Urinary bladder (tissue), 4 donors: ENCODE results near the gene TMEM270. TPM values are rescaled to one million over a fixed set of nuclear protein-coding genes. Genes with fewer than 3 reads are reported as not detected.

ENCODE experiments used
- DNase-seq: peaks from one replicate; pipeline ENCODE4 v3.0.0-alpha.2; 2015; ENCODE audit errors: extremely low spot score
- H3K27ac ChIP-seq: one replicate; pipeline ENCODE4 v1.5.1; 2013; ENCODE audit warnings: low read depth, mild to moderate bottlenecking, moderate library complexity
- H3K36me3 ChIP-seq: one replicate; pipeline ENCODE4 v1.6.1; 2013; ENCODE audit warnings: mild to moderate bottlenecking, moderate library complexity; ENCODE audit not compliant: insufficient read depth
- H3K4me1 ChIP-seq: one replicate; pipeline ENCODE4 v1.6.1; 2013; ENCODE audit warnings: mild to moderate bottlenecking, moderate library complexity; ENCODE audit not compliant: insufficient read depth
- H3K4me3 ChIP-seq: one replicate; pipeline ENCODE4 v1.5.1; 2013; ENCODE audit warnings: low read depth, low read length
- WGBS: extraction: QIAGEN DNeasy Blood & Tissue Kit; methylation state at CpG from one replicate; pipeline ENCODE4 v1.1.7; 2013; 5-methylcytosine and 5-hydroxymethylcytosine counted together
- polyA plus RNA-seq: library from polyadenylated mRNA; stranded (reverse); fragments of 200-250 nt; gene quantifications from one replicate; pipeline ENCODE4 v1.2.3, GENCODE V29; 2013
- total RNA-seq: library from RNA; depleted of rRNA; stranded (reverse); fragments of >200 nt; gene quantifications from one replicate; pipeline ENCODE4 v1.2.3, GENCODE V29; 2014
- donor health status: healthy with polysubstance abuse.
- donor health status: healthy.

The TMEM270 gene
- total and polyA plus RNA-seq, 2 donors, result 0.09 TPM; not detected in 1

DNA sequence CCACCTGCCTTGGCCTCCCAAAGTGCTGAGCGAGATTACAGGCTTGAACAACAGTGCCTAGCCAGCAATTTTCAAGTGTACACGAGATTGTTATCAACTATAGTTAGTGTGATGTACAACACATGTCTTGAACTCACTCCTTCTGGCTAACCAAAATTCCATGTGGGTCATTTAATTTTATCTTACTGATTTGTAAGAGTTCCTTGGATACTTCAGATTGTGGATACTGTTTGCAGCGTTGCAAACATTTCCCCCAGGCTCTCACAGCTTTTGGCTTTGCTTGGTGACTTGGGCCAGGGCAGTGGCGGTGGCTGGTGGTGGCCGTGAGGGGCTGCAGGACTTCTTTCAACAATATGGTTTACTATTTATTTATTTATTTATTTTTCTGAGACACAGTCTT lies 8.5 kb upstream of the TMEM270 start:
- H3K4me3 ChIP-seq, result no peak overlapping the region
- 72% methylated on average over 5 of the region's 5 CpGs for WGBS

DNA sequence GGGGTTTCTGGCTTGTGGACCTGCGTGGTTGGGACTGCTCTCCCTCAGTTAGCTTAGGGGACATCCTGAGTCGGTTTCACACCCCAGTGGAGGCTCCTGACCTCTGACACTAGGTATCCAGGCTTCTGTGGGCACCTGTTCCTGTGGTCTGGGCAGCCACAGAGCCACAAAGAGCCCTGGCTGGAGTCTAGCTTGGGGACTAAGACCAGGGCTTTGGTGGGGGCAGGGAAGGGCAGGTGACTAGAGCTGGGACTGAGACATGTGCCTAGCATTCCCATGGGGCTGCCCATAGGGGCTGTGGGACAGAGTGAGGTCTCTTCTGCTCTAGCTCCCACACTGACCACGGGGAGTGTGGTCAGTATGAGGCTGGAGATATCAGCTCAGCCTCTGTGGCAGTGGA lies 4.0 kb upstream of the TMEM270 start:
- H3K27ac ChIP-seq, result no peak overlapping the region
- no peak for DNase-seq
- peaks cover 1% of the 10 kb centered on the region for H3K4me1 ChIP-seq
- H3K4me3 ChIP-seq, result no peak overlapping the region
- WGBS, result 61% methylated on average over 3 of the region's 3 CpGs
- H3K36me3 ChIP-seq, result no peaks in the 10 kb centered on the region

More for the DNA sequence above, 8.5 kb upstream of the TMEM270 start:
- Histone ChIP-seq H3K36me3 (no peaks in the 10 kb centered on the region), H3K27ac (no peak overlapping the region), H3K4me1 (peaks cover 1% of the 10 kb centered on the region)
- no peak for DNase-seq

DNA sequence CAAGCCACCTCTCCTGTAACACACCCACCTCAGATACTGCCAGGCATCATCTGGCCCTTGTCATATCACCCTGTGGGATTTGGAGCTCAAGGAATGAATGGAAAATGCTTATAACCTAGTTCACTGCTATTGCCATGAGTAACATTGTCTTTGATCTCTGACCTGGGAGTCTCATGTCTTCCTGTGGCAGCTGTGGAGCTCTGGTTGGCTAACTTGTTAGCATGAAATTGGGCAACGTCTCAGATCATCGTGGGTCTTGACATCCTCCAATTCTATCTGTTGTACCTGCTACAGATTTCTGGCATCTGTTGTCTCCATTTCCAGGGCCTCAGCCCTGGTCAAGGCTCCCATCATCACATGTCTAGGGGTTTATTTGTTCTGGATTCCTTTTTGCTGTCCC lies 2.2 kb upstream of the TMEM270 start:
- H3K4me3 ChIP-seq, result no peak overlapping the region
- H3K36me3 ChIP-seq, result no peaks in the 10 kb centered on the region
- 70% methylated on average over 2 of the region's 2 CpGs for WGBS
- no peak for DNase-seq
- H3K27ac ChIP-seq, result no peak overlapping the region
- H3K4me1 ChIP-seq, result peaks cover 1% of the 10 kb centered on the region

- no peaks in the 10 kb centered on the region for H3K4me1 ChIP-seq
- WGBS, result 93% methylated on average over 12 of the region's 12 CpGs
- H3K36me3 ChIP-seq, result no peaks in the 10 kb centered on the region
- no peak overlapping the region for H3K4me3 ChIP-seq
- H3K27ac ChIP-seq, result no peak overlapping the region
- no peak for DNase-seq
Observed at GRCh38 chr7:73861305-73861704, 346 bp downstream of the TMEM270 start.

DNA sequence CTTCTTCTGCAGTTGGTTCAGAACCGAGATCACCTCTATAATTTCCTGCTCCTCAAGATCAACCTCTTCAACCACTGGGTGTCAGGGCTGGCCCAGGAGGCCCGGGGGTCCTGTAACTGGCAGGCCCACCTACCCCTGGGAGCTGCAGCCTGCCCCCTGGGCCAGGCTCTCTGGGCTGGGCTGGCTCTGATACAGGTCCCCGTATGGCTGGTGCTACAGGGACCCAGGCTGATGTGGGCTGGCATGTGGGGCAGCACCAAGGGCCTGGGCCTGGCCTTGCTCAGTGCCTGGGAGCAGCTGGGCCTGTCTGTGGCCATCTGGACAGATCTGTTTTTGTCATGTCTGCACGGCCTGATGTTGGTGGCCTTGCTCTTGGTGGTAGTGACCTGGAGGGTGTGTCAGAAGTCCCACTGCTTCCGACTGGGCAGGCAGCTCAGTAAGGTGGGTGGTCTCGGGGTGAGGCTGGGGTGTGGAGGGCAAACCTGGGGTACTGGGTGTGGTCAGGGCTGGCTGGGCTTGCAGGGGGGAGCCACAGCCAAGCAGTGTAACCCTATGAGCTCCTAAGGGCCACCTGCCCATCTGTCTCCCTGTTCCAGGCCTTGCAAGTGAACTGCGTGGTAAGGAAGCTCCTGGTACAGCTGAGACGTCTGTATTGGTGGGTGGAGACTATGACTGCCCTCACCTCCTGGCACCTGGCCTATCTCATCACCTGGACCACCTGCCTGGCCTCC lies 4.2 kb downstream of the TMEM270 start:
- H3K4me3 ChIP-seq, result no peak overlapping the region
- DNase-seq, result no peak
- WGBS, result 86% methylated on average over 8 of the region's 8 CpGs
- H3K27ac ChIP-seq, result no peak overlapping the region
- no peaks in the 10 kb centered on the region for H3K4me1 ChIP-seq
- no peaks in the 10 kb centered on the region for H3K36me3 ChIP-seq

DNA sequence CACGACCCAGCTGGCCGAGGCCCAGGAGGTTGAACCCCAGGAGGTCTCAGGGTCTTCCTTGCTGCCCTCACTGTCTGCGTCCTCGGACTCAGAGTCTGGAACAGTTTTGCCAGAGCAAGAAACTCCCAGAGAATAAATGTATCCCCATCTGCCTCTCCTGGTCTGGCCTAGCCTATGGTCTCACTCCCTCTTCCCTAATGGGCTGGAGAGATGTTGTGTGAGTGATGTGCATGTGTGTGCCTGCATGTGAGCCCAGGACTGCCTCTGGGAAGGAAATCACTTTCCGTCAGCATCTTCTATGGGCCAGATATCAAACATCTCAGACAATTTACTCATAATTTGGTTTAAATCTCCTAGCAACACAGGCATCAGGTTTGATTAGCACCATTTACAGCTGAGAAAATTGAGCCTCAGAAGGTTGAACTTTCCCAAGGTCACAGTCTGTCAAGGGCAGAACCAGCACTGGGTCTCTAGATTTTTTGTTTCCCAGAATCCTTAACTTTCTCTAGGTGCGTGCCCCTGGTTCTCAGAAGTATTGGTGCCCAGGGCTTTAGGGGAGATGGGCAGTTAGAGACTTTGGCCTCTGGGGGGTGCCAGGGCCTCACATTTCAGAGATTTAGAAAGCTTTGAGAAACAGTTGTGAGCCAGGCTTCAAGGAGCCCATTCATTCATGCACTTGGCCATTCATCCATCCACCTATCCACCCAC lies 4.9 kb downstream of the TMEM270 start:
- Histone ChIP-seq H3K4me3 (no peak overlapping the region), H3K36me3 (no peaks in the 10 kb centered on the region), H3K27ac (no peak overlapping the region), H3K4me1 (no peaks in the 10 kb centered on the region)
- WGBS, result 83% methylated on average over 6 of the region's 6 CpGs
- no peak for DNase-seq

DNA sequence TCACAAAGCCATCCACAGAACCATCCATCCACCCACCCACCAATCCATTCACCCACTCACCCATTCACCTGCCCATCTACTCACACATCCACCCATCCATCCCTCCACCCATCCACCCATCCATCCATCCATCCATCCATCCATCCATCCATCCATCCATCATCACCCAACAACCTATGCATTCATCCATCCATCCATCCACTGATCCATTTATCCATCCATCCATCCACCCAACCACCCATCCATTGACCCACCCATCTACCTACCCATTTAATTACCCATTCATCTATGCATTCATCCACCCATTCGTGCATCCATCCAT lies 5.4 kb downstream of the TMEM270 start:
- Histone ChIP-seq H3K4me3 (no peak overlapping the region), H3K4me1 (no peaks in the 10 kb centered on the region), H3K27ac (no peak overlapping the region), H3K36me3 (no peaks in the 10 kb centered on the region)
- DNase-seq, result no peak
- WGBS, result 98% methylated on average over 1 of the region's 1 CpG

GRCh38 chr7:73869011-73869798 lies 8.2 kb downstream of the TMEM270 start:
- Histone ChIP-seq H3K36me3 (no peaks in the 10 kb centered on the region), H3K4me1 (no peaks in the 10 kb centered on the region), H3K27ac (no peak overlapping the region), H3K4me3 (no peak overlapping the region)
- no peak for DNase-seq
- 34% methylated on average over 24 of the region's 24 CpGs for WGBS

GRCh38 chr7:73870041-73870492 lies 9.1 kb downstream of the TMEM270 start:
- WGBS, result 64% methylated on average over 15 of the region's 15 CpGs
- Histone ChIP-seq H3K4me3 (no peak overlapping the region), H3K36me3 (no peaks in the 10 kb centered on the region), H3K27ac (no peak overlapping the region), H3K4me1 (no peaks in the 10 kb centered on the region)
- DNase-seq, result no peak

GRCh38 chr7:73871163-73872011 lies 10.4 kb downstream of the TMEM270 start:
- DNase-seq, result no peak
- Histone ChIP-seq H3K36me3 (no peaks in the 10 kb centered on the region), H3K4me3 (no peak overlapping the region), H3K27ac (no peak overlapping the region), H3K4me1 (no peaks in the 10 kb centered on the region)
- 61% methylated on average over 20 of the region's 20 CpGs for WGBS

- 78% methylated on average over 13 of the region's 13 CpGs for WGBS
- Histone ChIP-seq H3K4me3 (no peak overlapping the region), H3K4me1 (no peaks in the 10 kb centered on the region), H3K27ac (no peak overlapping the region), H3K36me3 (no peaks in the 10 kb centered on the region)
- DNase-seq, result no peak
Observed at GRCh38 chr7:73872056-73872908, 11.3 kb downstream of the TMEM270 start.

DNA sequence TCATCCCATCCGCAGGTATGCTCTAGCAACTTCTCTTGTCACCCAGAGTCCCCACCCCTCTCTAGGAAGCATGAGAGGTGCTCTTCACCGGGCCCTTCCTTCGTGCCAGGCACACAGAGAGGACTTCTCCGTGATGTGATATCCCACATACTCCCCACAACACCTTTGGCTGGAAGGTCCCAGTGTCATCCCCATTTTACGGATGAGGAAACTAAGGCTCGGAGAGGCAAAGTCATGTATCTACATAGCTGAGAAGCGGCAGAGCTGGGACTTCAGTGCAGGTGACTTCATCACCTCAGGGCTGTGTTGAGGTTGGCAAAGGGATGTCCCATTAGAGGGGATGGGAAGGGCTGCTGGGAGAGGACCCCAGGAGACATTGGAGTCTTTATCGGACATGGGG lies 15.4 kb downstream of the TMEM270 start:
- Histone ChIP-seq H3K4me3 (no peak overlapping the region), H3K4me1 (no peaks in the 10 kb centered on the region), H3K36me3 (no peaks in the 10 kb centered on the region), H3K27ac (no peak overlapping the region)
- WGBS, result 98% methylated on average over 8 of the region's 8 CpGs
- DNase-seq, result no peak
